Activated CD4-positive, alpha-beta T cell treated with anti-CD3 and anti-CD28 coated beads, Interleukin-2, amount 50 U/mL, for 48 hours (primary cell): Measurements from ENCODE around the gene SEC16B.

Source experiments
- DNase-seq, 2 experiments: peaks; one replicate each; pipeline ENCODE4 v3.0.0-alpha.2; 2020

Gene SEC16B

GRCh38 chr1:177975588-177976495, 6.0 kb upstream of the SEC16B start:
- DNase-seq: no peak

GRCh38 chr1:177973585-177973984, 3.7 kb upstream of the SEC16B start:
- no peak for DNase-seq

DNA sequence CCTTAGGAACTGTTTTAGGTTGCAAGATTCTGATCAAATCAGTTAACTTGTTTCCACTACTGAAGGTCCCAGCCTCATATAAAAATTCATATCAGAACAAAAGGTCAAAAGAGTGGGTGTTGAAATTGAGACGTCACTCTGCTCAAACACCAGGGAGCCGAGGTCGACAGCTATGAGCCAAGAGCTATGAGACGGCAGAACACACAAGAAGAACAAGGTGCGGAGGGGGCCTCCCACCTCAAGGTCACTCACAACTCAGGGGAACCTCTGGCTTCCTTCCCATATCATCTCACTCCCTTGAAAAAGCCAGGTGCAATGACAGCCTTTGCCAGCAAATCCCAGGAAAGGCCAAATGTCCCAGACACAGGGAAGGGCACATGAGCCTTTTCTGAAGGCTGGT, 749 bp downstream of the SEC16B start:
- no peak for DNase-seq

GRCh38 chr1:177966199-177966598, 3.7 kb downstream of the SEC16B start:
- DNase-seq: no peak

GRCh38 chr1:177965293-177965692, 4.6 kb downstream of the SEC16B start:
- DNase-seq: no peak

DNA sequence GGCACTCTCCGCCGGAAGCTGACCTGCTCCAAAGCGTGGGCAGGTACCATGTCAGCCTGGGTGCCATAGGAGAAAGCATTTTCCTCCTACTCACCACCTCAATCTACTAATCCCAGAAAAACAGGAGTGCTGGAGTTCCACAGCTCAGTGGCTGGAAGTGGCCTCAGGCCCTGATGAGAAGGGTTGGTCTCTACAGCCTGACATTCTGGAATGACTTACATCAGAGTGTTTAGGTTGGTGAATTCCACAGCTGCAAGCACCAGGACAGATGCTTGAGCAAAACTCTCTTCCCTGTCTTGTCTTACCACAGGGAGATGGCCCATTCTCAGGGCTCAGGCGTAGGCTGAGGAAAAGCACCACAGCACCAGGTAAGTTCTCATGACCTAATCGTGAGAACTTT, 5.5 kb downstream of the SEC16B start:
- no peak for DNase-seq

- no peak for DNase-seq
Observed at GRCh38 chr1:177960939-177961622, 8.8 kb downstream of the SEC16B start.

DNA sequence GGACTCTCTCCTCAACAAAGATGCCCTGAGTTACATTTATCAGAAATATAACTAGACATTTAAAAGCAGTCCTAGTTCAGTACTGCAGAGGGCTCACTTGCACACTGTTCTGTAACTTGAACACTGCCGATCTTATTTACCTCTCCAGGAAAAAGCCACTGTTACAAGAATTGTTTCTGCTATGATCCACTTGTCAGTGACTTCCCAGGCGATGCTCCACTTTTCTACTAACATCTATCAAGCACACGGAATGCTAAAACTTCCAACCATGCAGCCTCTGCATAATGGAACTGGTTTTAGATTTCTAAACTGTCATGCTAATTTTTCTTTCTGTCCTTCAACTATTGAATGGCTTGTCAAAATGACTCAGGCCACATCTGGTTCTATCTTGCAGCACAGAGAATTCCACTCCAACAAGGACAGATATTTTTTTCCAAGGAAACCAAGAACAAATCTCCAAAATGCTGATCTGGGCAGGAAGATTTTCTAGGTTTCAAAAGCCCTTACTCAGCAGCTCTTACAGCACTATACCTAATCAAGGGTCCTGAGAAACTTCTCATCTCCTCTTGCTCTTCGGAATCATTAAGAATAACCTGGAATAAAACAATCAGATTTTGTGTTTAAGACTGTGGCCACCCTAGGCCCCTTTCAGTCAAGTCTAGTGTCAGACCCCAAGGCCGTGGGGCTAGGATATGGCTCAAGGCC, 9.9 kb downstream of the SEC16B start:
- no peak for DNase-seq

GRCh38 chr1:177958092-177958491, 11.8 kb downstream of the SEC16B start:
- DNase-seq: no peak

DNA sequence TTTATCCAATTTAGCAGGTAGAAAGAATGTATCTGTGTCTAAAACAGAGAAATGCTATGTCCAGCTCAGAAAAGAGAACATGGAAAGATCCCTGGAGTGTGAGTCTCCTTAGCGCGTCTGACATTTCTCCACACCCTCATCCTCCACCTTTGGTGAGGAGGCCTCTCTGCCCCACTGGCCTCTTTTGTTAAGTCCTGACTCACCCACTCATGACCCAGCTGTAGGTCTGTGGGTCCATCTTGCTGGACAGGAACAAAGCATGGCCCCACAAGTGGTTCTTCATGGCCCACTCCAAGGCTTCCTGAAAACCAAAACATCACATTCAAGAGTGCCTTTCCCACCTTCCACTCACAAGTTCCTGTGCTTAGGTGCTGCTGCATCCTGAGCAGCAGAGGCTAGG, 15.8 kb downstream of the SEC16B start:
- DNase-seq: no peak

- no peak for DNase-seq
Observed at GRCh38 chr1:177953549-177953948, 16.3 kb downstream of the SEC16B start.

DNA sequence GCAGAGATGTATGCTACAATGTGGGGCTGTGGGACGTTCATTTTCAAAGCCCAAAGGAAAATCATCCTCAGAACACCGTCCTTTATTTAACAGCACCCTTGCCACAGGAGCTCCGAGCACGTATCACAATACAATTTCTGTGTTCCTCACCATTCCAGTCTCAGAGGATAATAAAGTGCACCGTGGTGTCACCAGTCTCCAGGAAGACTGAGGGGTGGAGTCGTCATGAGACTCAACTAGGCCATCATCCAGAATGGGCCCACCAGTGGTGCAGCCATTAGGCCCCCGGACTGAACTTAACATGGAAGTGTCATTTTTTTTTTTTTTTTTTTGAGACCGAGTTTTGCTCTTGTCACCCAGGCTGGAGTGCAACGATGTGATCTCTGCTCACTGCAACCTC, 17.2 kb downstream of the SEC16B start:
- DNase-seq: no peak

DNA sequence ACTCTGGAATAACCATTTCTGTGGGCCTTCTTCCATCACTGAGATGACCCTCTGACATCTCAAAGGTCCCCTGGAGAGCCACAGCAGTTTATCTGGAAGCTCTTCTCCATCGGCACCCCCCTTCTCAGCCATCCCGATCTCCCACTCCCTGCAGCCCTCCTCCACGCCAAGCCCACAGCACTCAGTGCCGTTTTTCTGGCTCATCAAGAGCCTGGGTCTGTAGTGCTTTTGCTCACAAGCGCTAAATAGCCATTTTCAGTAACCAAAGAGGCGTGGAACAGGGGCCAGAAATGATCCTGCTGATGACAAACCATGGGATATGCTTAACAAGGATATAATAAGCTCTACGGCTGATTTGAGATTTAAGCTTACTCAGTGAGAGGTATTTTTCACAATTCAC, 17.6 kb downstream of the SEC16B start:
- no peak for DNase-seq

GRCh38 chr1:177950506-177950905, 19.4 kb downstream of the SEC16B start:
- no peak for DNase-seq

- peak; percentile 11 to 14 for DNase-seq
Observed at GRCh38 chr1:177948336-177948972, 21.4 kb downstream of the SEC16B start.

- no peak for DNase-seq
Observed at GRCh38 chr1:177947623-177948022, 22.2 kb downstream of the SEC16B start.

- DNase-seq: peak; percentile 40 to 48
Observed at GRCh38 chr1:177945943-177946650, 23.8 kb downstream of the SEC16B start.

GRCh38 chr1:177944016-177944949, 25.6 kb downstream of the SEC16B start:
- DNase-seq: no peak

DNA sequence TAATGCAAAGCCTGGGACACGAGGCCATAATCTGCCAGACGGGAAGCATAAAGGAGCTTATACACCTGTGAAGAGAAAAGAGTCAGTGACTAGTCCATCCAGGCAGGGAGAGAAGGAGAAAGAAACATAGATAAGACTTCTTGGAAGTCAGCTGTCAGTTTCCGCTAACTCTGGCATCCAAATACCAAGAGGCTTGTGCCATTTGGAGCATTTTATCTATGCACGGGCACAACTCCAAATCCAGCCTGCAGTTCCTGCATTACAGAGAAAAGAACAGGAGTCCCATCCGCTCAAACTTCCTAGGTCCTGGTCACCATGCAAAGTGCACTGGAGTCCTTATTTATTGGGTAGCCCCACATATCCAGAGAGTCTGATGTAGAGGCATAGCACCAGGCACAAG, 27.9 kb downstream of the SEC16B start:
- DNase-seq: no peak

GRCh38 chr1:177940682-177941081, 29.2 kb downstream of the SEC16B start:
- no peak for DNase-seq

DNA sequence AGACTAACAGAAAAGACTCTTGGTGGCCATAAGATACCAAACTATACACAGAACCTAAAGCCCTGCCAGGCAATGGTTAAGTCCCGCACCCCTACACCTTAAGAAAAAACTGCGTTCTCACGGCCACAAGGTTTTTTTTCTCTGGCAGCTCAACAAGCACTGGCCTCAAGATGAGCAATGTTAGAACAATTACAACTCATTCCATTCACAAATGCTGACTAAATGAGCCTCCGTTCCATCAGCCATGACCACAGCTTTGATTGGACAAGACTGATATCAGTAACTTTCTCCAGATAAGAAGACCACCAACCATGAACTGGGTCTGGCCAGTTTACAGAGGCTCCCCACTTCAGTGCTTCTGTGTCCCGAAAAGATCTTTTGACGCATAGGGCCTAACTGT, 31.9 kb downstream of the SEC16B start:
- DNase-seq: no peak
